Mucosa of rectum (tissue), 2 donors: ENCODE results near the gene DSG2.

Experiments used
- H3K27ac ChIP-seq, 2 donors: one replicate each; pipeline ENCODE4 v1.7.0; 2013; ENCODE audit warnings: inconsistent platforms in 2 of 2, low read depth in 2 of 2, low read length in 2 of 2
- H3K27me3 ChIP-seq, 2 donors: one replicate each; pipeline ENCODE4 v1.7.0; 2013; ENCODE audit warnings: low read length in 2 of 2; ENCODE audit not compliant: control insufficient read depth in 2 of 2, insufficient read depth in 2 of 2
- H3K36me3 ChIP-seq, 2 donors: one replicate each; pipeline ENCODE4 v1.7.0; 2013; ENCODE audit warnings: low read length in 2 of 2; ENCODE audit not compliant: control insufficient read depth in 2 of 2, insufficient read depth in 2 of 2
- H3K4me1 ChIP-seq, 2 donors: one replicate each; pipeline ENCODE4 v1.7.0; 2013; ENCODE audit warnings: low read length in 2 of 2, mild to moderate bottlenecking in 1 of 2; ENCODE audit not compliant: control insufficient read depth in 2 of 2, insufficient read depth in 2 of 2
- H3K4me3 ChIP-seq, 2 donors: one replicate each; pipeline ENCODE4 v1.7.0; 2013; ENCODE audit warnings: low read length in 2 of 2
- H3K9ac ChIP-seq, 2 donors: one replicate each; pipeline ENCODE4 v1.7.0; 2013; ENCODE audit warnings: low read length in 2 of 2, low read depth in 1 of 2, mild to moderate bottlenecking in 1 of 2
- H3K9me3 ChIP-seq, 2 donors: one replicate each; pipeline ENCODE4 v1.7.0; 2013; ENCODE audit warnings: low read length in 2 of 2; ENCODE audit not compliant: control insufficient read depth in 2 of 2
- donor health status: healthy.
- donor health status: Normal muscosa, but diverticular disease.

The DSG2 gene

DNA sequence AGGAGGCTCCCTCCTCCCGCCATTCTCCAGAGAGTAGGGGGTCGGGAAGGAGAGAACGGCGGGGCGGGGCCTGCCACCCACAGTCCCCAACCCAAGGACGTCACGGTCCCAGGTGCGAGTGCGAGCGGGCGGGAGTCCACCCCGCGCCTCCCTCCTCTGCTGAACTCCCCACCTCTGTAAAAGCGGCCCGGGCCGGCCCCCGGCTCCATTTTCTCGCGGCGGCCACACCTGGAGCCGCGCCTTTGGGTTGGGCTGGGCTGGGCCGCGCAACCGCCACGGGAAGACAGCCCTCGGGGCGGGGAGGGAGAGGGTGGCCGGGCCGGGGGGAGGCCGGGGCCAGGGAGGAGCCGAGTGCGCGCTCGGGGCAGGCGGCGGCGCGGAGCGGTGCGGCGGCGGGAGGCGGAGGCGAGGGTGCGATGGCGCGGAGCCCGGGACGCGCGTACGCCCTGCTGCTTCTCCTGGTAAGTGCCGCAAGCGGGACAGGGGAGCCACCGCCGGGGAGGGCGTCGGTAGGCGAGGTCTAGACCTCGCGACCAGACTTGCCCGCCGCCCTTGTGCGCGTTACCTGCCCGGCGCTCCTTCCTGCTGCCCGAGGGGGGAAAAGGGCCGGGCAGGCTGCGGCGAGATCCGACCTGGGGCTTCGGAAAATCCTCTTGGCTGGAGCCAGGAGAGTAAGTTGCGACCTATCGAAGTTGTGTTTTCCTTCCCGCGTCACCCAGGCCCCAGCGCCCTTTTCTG is at the start of gene DSG2:
Gene DSG2 (plus strand): TSS at position 342 of the 738 bp plus-strand sequence. CDS start 75 bp downstream, at position 417.
- Histone ChIP-seq H3K9ac (peak within 1 kb of the TSS; percentile 88 to 99), H3K27ac (peak within 1 kb of the TSS; percentile 97 to 99), H3K36me3 (no peaks in the 10 kb centered on the region), H3K9me3 (no peaks in the 10 kb centered on the region), H3K4me1 (peaks cover 10 to 17% of the 10 kb centered on the region in 2 donors), H3K27me3 (peaks cover 0 to 3% of the 10 kb centered on the region in 2 donors), H3K4me3 (peak within 1 kb of the TSS; percentile 83)

DNA sequence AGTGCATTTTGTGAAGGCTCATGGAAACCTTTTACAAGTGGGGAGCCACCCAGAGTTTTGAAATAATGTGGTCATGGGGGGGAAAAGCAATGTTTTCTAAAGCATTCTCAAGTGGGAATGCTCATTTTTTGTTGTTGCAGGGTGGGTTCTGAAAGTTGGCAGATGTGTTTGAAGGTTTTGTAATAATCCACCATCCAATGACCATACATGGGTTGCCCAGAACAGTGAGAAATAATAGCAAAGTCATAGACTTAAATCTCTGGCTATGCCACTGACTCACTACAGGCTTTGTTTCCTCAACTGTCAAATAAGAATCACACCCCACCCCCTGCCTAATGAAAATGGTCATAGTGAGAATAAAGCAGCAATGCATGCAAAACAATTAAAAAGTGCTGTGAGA is 47.6 kb upstream of the DSG2 start:
- H3K27ac ChIP-seq, result no peak overlapping the region
- H3K27me3 ChIP-seq, result no peaks in the 10 kb centered on the region
- no peak overlapping the region for H3K4me3 ChIP-seq
- no peaks in the 10 kb centered on the region for H3K36me3 ChIP-seq
- no peaks in the 10 kb centered on the region for H3K9me3 ChIP-seq
- H3K4me1 ChIP-seq, result no peaks in the 10 kb centered on the region
- no peak overlapping the region for H3K9ac ChIP-seq

DNA sequence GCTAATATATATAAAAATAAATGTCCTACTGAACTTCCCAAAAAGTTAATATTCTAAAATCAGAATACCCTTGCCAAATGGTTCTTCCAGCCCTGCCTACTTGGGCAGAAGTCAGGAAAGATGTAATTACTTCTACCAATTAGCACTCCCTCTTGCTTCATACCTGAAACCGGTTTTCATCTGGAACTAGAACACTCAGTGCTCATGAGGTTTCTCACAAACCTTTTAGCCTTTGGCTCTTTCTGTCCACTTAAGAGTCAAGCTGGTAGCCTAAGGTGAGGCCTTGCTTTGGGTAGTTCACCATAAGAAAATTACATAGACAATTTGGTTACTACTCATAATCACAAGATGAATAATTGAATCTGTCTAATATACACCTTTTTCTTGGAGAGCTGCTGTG is 46.4 kb upstream of the DSG2 start:
- no peaks in the 10 kb centered on the region for H3K4me1 ChIP-seq
- no peak overlapping the region for H3K9ac ChIP-seq
- no peaks in the 10 kb centered on the region for H3K27me3 ChIP-seq
- H3K36me3 ChIP-seq, result no peaks in the 10 kb centered on the region
- no peak overlapping the region for H3K27ac ChIP-seq
- H3K4me3 ChIP-seq, result no peak overlapping the region
- no peaks in the 10 kb centered on the region for H3K9me3 ChIP-seq

DNA sequence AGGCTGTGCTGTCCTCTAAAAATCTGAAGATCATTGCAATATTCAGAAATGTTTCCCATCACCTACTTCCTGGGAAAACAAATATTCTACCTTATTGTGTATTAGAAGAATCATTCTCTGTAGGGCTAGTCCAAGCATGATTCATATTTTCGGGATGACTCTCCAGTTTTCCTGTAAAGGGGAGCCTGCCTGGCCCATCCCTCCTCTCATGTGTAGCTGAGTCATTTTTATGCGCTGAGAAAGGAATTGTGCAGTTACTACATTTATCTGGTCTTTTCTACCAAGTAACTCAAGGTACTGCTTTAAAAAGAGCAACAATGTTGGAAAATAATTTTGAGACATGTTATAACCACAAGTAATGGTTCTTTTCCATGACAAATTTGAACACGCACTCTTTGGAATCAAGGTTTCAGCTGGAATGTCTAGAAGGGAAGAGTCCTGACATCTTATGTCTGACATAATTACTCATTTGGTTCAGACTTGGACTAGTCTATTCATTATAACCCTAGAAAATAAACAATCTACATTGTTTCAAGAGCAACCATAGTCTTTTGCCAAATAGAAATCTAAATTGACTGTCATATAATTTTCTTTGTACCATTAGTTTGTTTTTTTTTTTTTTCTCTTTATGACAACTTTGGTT is 43.8 kb upstream of the DSG2 start:
- no peak overlapping the region for H3K27ac ChIP-seq
- H3K4me3 ChIP-seq, result no peak overlapping the region
- H3K27me3 ChIP-seq, result no peaks in the 10 kb centered on the region
- H3K9ac ChIP-seq, result no peak overlapping the region
- H3K9me3 ChIP-seq, result no peaks in the 10 kb centered on the region
- H3K4me1 ChIP-seq, result no peaks in the 10 kb centered on the region
- H3K36me3 ChIP-seq, result no peaks in the 10 kb centered on the region

DNA sequence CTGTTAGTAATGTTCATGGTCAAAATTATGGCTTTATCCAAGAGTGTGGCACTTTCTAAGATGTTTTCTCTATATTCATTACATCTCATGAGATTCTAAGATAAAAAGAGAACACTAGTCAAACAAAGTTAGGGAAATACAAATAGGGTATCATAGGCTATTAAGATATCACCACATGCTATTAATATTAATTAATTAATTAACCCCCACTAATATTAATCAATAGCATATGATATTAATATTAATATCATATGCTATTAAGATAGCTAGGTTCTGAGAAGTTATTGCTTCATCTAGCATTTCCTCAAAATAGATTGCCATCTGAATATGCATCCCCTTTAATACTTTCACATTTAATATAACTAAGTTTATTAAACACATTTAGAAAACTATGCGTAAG is 28.3 kb upstream of the DSG2 start:
- no peak overlapping the region for H3K27ac ChIP-seq
- H3K9me3 ChIP-seq, result no peaks in the 10 kb centered on the region
- no peak overlapping the region for H3K9ac ChIP-seq
- H3K4me1 ChIP-seq, result no peaks in the 10 kb centered on the region
- H3K36me3 ChIP-seq, result no peaks in the 10 kb centered on the region
- no peak overlapping the region for H3K4me3 ChIP-seq
- no peaks in the 10 kb centered on the region for H3K27me3 ChIP-seq

DNA sequence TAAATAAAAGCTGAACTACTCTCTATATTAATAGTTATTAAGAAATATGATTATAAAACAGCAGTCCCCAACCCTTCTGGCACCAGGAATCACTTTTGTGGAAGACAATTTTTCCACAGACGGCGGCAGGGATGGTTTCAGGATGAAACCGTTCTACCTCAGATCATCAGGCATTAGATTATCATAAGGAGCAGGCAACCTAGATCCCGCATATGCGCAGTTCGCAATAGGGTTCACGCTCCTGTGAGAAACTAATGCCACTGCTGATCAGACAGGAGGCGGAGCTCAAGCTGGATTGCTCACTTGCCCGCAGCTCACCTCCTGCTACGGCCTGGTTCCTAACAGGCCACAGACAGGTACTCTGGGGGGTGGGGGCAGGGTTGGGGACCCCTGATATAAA is 19.3 kb upstream of the DSG2 start:
- H3K4me1 ChIP-seq, result no peaks in the 10 kb centered on the region
- H3K4me3 ChIP-seq, result no peak overlapping the region
- no peak overlapping the region for H3K27ac ChIP-seq
- no peaks in the 10 kb centered on the region for H3K36me3 ChIP-seq
- no peaks in the 10 kb centered on the region for H3K27me3 ChIP-seq
- no peak overlapping the region for H3K9ac ChIP-seq
- no peaks in the 10 kb centered on the region for H3K9me3 ChIP-seq

DNA sequence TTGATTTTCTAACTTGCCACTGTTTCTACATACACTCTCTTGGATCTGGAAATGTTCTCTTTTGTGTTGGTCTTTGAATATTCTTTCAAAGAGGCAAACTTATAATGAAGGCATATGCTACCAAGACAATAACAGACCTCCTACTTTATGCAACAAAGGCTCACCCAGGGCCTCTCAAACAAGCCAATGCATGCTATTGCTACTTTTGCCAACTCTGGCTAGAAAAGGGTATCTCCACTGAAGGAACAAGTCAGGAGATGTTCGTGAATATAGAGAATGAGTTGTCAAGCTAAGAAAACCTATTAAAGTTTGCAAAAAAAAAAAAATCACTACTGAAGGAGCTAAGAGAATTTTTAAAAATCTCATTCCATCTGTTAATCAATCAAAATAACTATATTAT is 15.9 kb upstream of the DSG2 start:
- H3K9ac ChIP-seq, result no peak overlapping the region
- H3K9me3 ChIP-seq, result no peaks in the 10 kb centered on the region
- no peak overlapping the region for H3K27ac ChIP-seq
- peaks cover 0 to 6% of the 10 kb centered on the region in 2 donors for H3K4me1 ChIP-seq
- no peak overlapping the region for H3K4me3 ChIP-seq
- no peaks in the 10 kb centered on the region for H3K27me3 ChIP-seq
- H3K36me3 ChIP-seq, result no peaks in the 10 kb centered on the region

DNA sequence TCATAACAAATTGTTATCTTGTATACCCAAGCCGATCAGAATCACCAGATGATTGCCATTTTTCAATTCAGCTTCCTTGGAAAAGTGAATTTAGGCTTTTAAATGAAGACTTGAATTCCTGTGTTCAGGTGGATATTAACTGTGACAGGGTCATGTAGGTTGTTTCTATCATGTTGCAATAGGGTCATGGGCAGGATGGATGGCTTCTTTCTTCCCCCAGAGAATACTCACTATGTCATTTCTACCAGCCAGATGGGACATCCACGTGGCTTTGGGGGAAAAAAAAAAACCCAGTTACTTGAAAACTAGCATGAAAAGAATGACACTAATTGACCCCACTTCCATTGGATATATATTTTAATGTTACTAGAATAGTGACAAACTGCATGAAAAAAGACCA is 14.6 kb upstream of the DSG2 start:
- no peaks in the 10 kb centered on the region for H3K36me3 ChIP-seq
- H3K27me3 ChIP-seq, result no peaks in the 10 kb centered on the region
- H3K9me3 ChIP-seq, result no peaks in the 10 kb centered on the region
- no peak overlapping the region for H3K27ac ChIP-seq
- H3K4me1 ChIP-seq, result peaks cover 0 to 6% of the 10 kb centered on the region in 2 donors
- no peak overlapping the region for H3K9ac ChIP-seq
- H3K4me3 ChIP-seq, result no peak overlapping the region

DNA sequence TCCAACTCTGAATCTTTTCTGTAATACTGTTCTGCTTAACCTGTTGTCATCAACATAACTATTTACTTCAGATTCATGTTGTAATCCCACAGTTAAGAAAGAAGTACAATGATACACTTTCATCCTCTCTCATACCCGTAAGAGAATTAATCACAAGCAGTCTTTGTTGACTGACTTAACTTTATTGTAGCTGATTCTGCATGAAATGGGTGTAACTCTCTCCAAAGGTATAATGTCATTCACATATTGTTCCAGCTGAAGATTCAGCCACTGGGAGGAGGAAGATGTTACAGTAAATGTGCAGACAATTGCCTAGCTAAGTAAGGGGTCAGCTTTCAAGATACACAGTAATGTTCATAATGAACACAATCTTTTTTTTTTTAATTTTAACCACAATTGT is 13.5 kb upstream of the DSG2 start:
- H3K4me3 ChIP-seq, result no peak overlapping the region
- H3K9ac ChIP-seq, result no peak overlapping the region
- peak overlapping the region; percentile 10 to 31 for H3K27ac ChIP-seq
- no peaks in the 10 kb centered on the region for H3K9me3 ChIP-seq
- no peaks in the 10 kb centered on the region for H3K27me3 ChIP-seq
- H3K36me3 ChIP-seq, result no peaks in the 10 kb centered on the region
- H3K4me1 ChIP-seq, result peaks cover 0 to 12% of the 10 kb centered on the region in 2 donors

DNA sequence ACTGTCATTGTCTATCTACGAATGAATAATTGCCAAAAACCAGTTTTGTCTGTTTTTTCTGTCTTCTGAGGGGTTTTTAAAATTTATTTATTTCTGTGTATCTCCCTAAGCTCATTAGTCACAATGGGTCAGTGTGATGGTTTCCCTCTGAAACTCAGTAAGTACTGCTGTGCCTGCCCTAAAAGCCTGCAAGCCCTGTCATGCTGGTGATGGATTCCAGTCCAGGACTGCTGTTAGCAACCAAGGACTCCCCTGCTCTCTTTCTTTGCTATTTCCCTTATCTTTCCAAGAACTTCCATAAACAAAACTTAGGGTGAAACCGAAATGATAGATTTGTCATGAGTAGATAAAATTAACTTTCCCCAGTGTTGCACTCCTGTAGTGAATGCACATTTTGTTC is 11.8 kb upstream of the DSG2 start:
- Histone ChIP-seq H3K36me3 (no peaks in the 10 kb centered on the region), H3K27me3 (no peaks in the 10 kb centered on the region), H3K4me1 (peaks cover 0 to 25% of the 10 kb centered on the region in 2 donors), H3K4me3 (no peak overlapping the region), H3K9ac (no peak overlapping the region), H3K9me3 (no peaks in the 10 kb centered on the region), H3K27ac (no peak overlapping the region)
